Tibial nerve (tissue), 4 donors: ENCODE data around the gene CEP250. TPM values are rescaled to one million over a fixed set of nuclear protein-coding genes. Genes with fewer than 3 reads are reported as not detected.
A peak's percentile ranks its signal among the peaks of the same experiment; 100 is the strongest.

Source experiments
- DNase-seq, 2 donors: peaks; one replicate each; pipeline ENCODE4 v3.0.0-alpha.2; 2019; ENCODE audit warnings: low spot score in 2 of 2
- H3K27ac ChIP-seq, 4 donors: fragments of 200-600 bp; sonication (generic) in 3 of 4; one replicate each; pipeline ENCODE4 v1.5.1; 2017 to 2019; ENCODE audit warnings: mild to moderate bottlenecking in 1 of 4
- H3K27me3 ChIP-seq, 2 donors: fragments of 200-600 bp; sonication (generic) in 1 of 2; one replicate each; pipeline versions ENCODE4 v1.5.1 to v1.6.0; 2017 to 2019
- H3K36me3 ChIP-seq, 3 donors: fragments of 200-600 bp; sonication (generic); one replicate each; pipeline ENCODE4 v1.5.1; 2018 to 2019
- H3K4me1 ChIP-seq, 4 donors: fragments of 200-600 bp; sonication (generic) in 3 of 4; one replicate each; pipeline ENCODE4 v1.5.1; 2017 to 2019
- H3K4me3 ChIP-seq, 4 donors: fragments of 200-600 bp; sonication (generic) in 3 of 4; one replicate each; pipeline ENCODE4 v1.5.1; 2017 to 2019; ENCODE audit warnings: mild to moderate bottlenecking in 1 of 4, moderate library complexity in 1 of 4
- H3K9me3 ChIP-seq, 4 donors: fragments of 200-600 bp; sonication (generic) in 3 of 4; one replicate each; pipeline ENCODE4 v1.5.1; 2017 to 2019
- CTCF ChIP-seq, 5 experiments: fragments of 200-600 bp in 3 of 5; fragments of 450-650 bp in 2 of 5; sonication (generic) in 3 of 5; IDR thresholded peaks; one replicate each; pipeline ENCODE4 v1.5.1; 2016 to 2019; ENCODE audit warnings: antibody characterized with exemption in 5 of 5, mild to moderate bottlenecking in 3 of 5, moderate library complexity in 2 of 5
- EP300 ChIP-seq, 2 donors: sonication (generic); formaldehyde crosslinking; IDR thresholded peaks; one replicate each; pipeline ENCODE4 v1.6.1; 2017; ENCODE audit warnings: antibody characterized with exemption in 2 of 2, mild to moderate bottlenecking in 1 of 2
- POLR2A ChIP-seq, 2 donors: fragments of 450-650 bp; IDR thresholded peaks; one replicate each; pipeline ENCODE4 v1.6.1; 2017; ENCODE audit warnings: antibody characterized with exemption in 2 of 2, mild to moderate bottlenecking in 2 of 2, moderate library complexity in 2 of 2
- WGBS, 2 donors: methylation state at CpG; one replicate each; pipeline ENCODE4 v1.1.5; 2018; 5-methylcytosine and 5-hydroxymethylcytosine counted together
- total RNA-seq, 4 donors: library from RNA; depleted of rRNA; stranded (reverse); fragments of >200 nt; gene quantifications; one replicate each; pipeline ENCODE4 v1.1.0, GENCODE V29; 2016

CEP250 gene
- total RNA-seq, 4 donors from 2014 or later = 12.5 to 41.1 (median 29.9) TPM

GRCh38 chr20:35458388-35458787 lies 3.0 kb downstream of the CEP250 start:
- no peak for DNase-seq
- no peak overlapping the region for H3K4me3 ChIP-seq

GRCh38 chr20:35461620-35462019 lies 6.2 kb downstream of the CEP250 start:
- Histone ChIP-seq H3K4me3 (no peak overlapping the region), H3K4me1 (peaks cover 0 to 10% (median 0%) of the 10 kb centered on the region in 4 donors), H3K27me3 (no peaks in the 10 kb centered on the region), H3K27ac (no peak overlapping the region), H3K9me3 (no peaks in the 10 kb centered on the region), H3K36me3 (peaks cover 0 to 52% (median 0%) of the 10 kb centered on the region in 3 donors)
- WGBS, 2 donors = 77 to 83% methylated on average over 3 of the region's 3 CpGs
- TF ChIP-seq POLR2A (IDR thresholded peaks at IDR 0.05) = no peak
- no peak for TF ChIP-seq CTCF (IDR thresholded peaks at IDR 0.05)
- TF ChIP-seq EP300 (IDR thresholded peaks at IDR 0.05) = no peak
- no peak for DNase-seq

More at GRCh38 chr20:35458388-35458787, 3.0 kb downstream of the CEP250 start:
- no peaks in the 10 kb centered on the region for H3K27me3 ChIP-seq
- H3K27ac ChIP-seq = no peak overlapping the region
- H3K9me3 ChIP-seq = no peaks in the 10 kb centered on the region
- TF ChIP-seq EP300 (IDR thresholded peaks at IDR 0.05) = no peak
- TF ChIP-seq CTCF (IDR thresholded peaks at IDR 0.05) = no peak
- no peak for TF ChIP-seq POLR2A (IDR thresholded peaks at IDR 0.05)
- peaks cover 0 to 37% (median 0%) of the 10 kb centered on the region in 3 donors for H3K36me3 ChIP-seq
- peaks cover 0 to 21% (median 4%) of the 10 kb centered on the region in 4 donors for H3K4me1 ChIP-seq

GRCh38 chr20:35462351-35462750 lies 7.0 kb downstream of the CEP250 start:
- DNase-seq = no peak
- H3K9me3 ChIP-seq = no peaks in the 10 kb centered on the region
- 92 to 94% methylated on average over 2 of the region's 2 CpGs for WGBS, 2 donors
- H3K27ac ChIP-seq = no peak overlapping the region
- peaks cover 0 to 14% (median 0%) of the 10 kb centered on the region in 4 donors for H3K4me1 ChIP-seq
- H3K27me3 ChIP-seq = no peaks in the 10 kb centered on the region
- TF ChIP-seq CTCF (IDR thresholded peaks at IDR 0.05) (no peak), EP300 (IDR thresholded peaks at IDR 0.05) (no peak), POLR2A (IDR thresholded peaks at IDR 0.05) (no peak)
- H3K36me3 ChIP-seq = peaks cover 0 to 59% (median 0%) of the 10 kb centered on the region in 3 donors
- no peak overlapping the region for H3K4me3 ChIP-seq

GRCh38 chr20:35463455-35464300 lies 8.3 kb downstream of the CEP250 start:
- DNase-seq = peak in 1 of 2 donors; percentile 88
- no peak for TF ChIP-seq POLR2A (IDR thresholded peaks at IDR 0.05)
- peak; percentile 52 to 78 (median 72) for TF ChIP-seq CTCF (IDR thresholded peaks at IDR 0.05)
- peaks cover 0 to 72% (median 0%) of the 10 kb centered on the region in 3 donors for H3K36me3 ChIP-seq
- H3K27me3 ChIP-seq = no peaks in the 10 kb centered on the region
- H3K27ac ChIP-seq = no peak overlapping the region
- WGBS, 2 donors = 42 to 55% methylated on average over 4 of the region's 4 CpGs
- peaks cover 0 to 19% (median 0%) of the 10 kb centered on the region in 4 donors for H3K4me1 ChIP-seq
- H3K4me3 ChIP-seq = no peak overlapping the region
- no peaks in the 10 kb centered on the region for H3K9me3 ChIP-seq

GRCh38 chr20:35465976-35466375 lies 10.6 kb downstream of the CEP250 start:
- Histone ChIP-seq H3K4me3 (no peak overlapping the region), H3K4me1 (peaks cover 0 to 19% (median 0%) of the 10 kb centered on the region in 4 donors), H3K27me3 (no peaks in the 10 kb centered on the region), H3K36me3 (peaks cover 0 to 81% (median 0%) of the 10 kb centered on the region in 3 donors), H3K27ac (peak overlapping the region in 1 of 4 donors; percentile 7), H3K9me3 (no peaks in the 10 kb centered on the region)
- 66 to 79% methylated on average over 6 of the region's 6 CpGs for WGBS, 2 donors
- DNase-seq = peak in 1 of 2 donors; percentile 36
- TF ChIP-seq EP300 (IDR thresholded peaks at IDR 0.05) = peak in 1 of 2 donors; percentile 16
- no peak for TF ChIP-seq CTCF (IDR thresholded peaks at IDR 0.05)
- no peak for TF ChIP-seq POLR2A (IDR thresholded peaks at IDR 0.05)
